HFF-Myc (cell line): ENCODE data around the gene TRIM45.

Experiments used
- DNase-seq: peaks from one replicate; pipeline ENCODE4 v3.0.0-alpha.2; 2011; ENCODE audit warnings: low read depth; ENCODE audit errors: extremely low read depth
- H3K4me3 ChIP-seq: replicated peaks from 2 replicates; pipeline ENCODE4 v1.5.1; 2011; ENCODE audit warnings: low read depth, mild to moderate bottlenecking, control low read depth, low read length
- CTCF ChIP-seq: IDR thresholded peaks from 2 replicates; pipeline ENCODE4 v1.5.1; 2012; ENCODE audit warnings: mild to moderate bottlenecking, low read depth, low read length, control low read depth; ENCODE audit errors: missing control alignments

Gene TRIM45

GRCh38 chr1:117135329-117135728 lies 13.8 kb upstream of the TRIM45 start:
- no peak for TF ChIP-seq CTCF
- H3K4me3 ChIP-seq = no peak overlapping the region
- DNase-seq = no peak

GRCh38 chr1:117130526-117130925 lies 9.0 kb upstream of the TRIM45 start:
- no peak for TF ChIP-seq CTCF
- no peak overlapping the region for H3K4me3 ChIP-seq
- DNase-seq = no peak

GRCh38 chr1:117128323-117129079 lies 7.0 kb upstream of the TRIM45 start:
- no peak for DNase-seq
- peak; percentile 42 for TF ChIP-seq CTCF
- no peak overlapping the region for H3K4me3 ChIP-seq

- H3K4me3 ChIP-seq = no peak overlapping the region
- no peak for TF ChIP-seq CTCF
- DNase-seq = no peak
These were observed 6.2 kb upstream of the TRIM45 start for GRCh38 chr1:117127795-117128194.

- H3K4me3 ChIP-seq = no peak overlapping the region
- no peak for TF ChIP-seq CTCF
- DNase-seq = no peak
These were observed 3.1 kb upstream of the TRIM45 start for GRCh38 chr1:117124661-117125060.

GRCh38 chr1:117123274-117123673 lies 1.7 kb upstream of the TRIM45 start:
- TF ChIP-seq CTCF = no peak
- no peak overlapping the region for H3K4me3 ChIP-seq
- no peak for DNase-seq
